BJ (cell line): ENCODE measurements around the gene TMEM176A. TPM values are rescaled to one million over a fixed set of nuclear protein-coding genes. Genes with fewer than 3 reads are reported as not detected.

Source experiments
- CTCF ChIA-PET: fragments of 350-600 bp; formaldehyde crosslinking; extraction: SDS; loops from one replicate; lab custom pipeline; 2021; ENCODE audit warnings: antibody characterized with exemption, inconsistent platforms; lab: Yijun Ruan, JAX
- POLR2A ChIA-PET: fragments of 300-600 bp; sonication (Branson Sonifier 250); formaldehyde crosslinking; extraction: SDS; loops from one replicate; lab custom pipeline; 2021; ENCODE audit warnings: antibody characterized with exemption; lab: Charles Lee
- DNase-seq: peaks from one replicate; pipeline ENCODE4 v3.0.0-alpha.2; 2011; ENCODE audit warnings: low read depth
- H3K27me3 ChIP-seq: 2 replicates; pipeline ENCODE4 v1.6.0; 2011; ENCODE audit warnings: low read length; ENCODE audit not compliant: control insufficient read depth, insufficient read depth
- H3K36me3 ChIP-seq: 2 replicates; pipeline ENCODE4 v1.5.1; 2011; ENCODE audit warnings: low read length; ENCODE audit not compliant: control insufficient read depth, insufficient read depth
- H3K4me3 ChIP-seq: 2 replicates; pipeline ENCODE4 v1.5.1; 2011; ENCODE audit warnings: low read depth, mild to moderate bottlenecking, control low read depth, low read length
- polyA plus RNA-seq: library from polyadenylated mRNA; depleted of rRNA; stranded (reverse); fragments of >200 nt; gene quantifications from 2 replicates; pipeline ENCODE4 v1.2.3, GENCODE V29; 2011
- TF ChIP-seq, protein P1 (sequence below): IDR thresholded peaks from 2 replicates; pipeline ENCODE4 v1.5.1; 2011; ENCODE audit warnings: low read depth, mild to moderate bottlenecking, control low read depth, inconsistent platforms, low read length, moderate library complexity; ENCODE audit not compliant: insufficient read depth

The TMEM176A gene
- polyA plus RNA-seq, 1 experiment: not detected

GRCh38 chr7:150835702-150836280, 35.2 kb downstream of the TMEM176A start:
- POLR2A ChIA-PET: no interaction called here
- TF ChIP-seq, protein P1, sequence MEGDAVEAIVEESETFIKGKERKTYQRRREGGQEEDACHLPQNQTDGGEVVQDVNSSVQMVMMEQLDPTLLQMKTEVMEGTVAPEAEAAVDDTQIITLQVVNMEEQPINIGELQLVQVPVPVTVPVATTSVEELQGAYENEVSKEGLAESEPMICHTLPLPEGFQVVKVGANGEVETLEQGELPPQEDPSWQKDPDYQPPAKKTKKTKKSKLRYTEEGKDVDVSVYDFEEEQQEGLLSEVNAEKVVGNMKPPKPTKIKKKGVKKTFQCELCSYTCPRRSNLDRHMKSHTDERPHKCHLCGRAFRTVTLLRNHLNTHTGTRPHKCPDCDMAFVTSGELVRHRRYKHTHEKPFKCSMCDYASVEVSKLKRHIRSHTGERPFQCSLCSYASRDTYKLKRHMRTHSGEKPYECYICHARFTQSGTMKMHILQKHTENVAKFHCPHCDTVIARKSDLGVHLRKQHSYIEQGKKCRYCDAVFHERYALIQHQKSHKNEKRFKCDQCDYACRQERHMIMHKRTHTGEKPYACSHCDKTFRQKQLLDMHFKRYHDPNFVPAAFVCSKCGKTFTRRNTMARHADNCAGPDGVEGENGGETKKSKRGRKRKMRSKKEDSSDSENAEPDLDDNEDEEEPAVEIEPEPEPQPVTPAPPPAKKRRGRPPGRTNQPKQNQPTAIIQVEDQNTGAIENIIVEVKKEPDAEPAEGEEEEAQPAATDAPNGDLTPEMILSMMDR: no peak
- Histone ChIP-seq H3K36me3 (no peaks in the 10 kb centered on the region), H3K27me3 (no peaks in the 10 kb centered on the region), H3K4me3 (no peak overlapping the region)
- CTCF ChIA-PET: no interaction called here
- no peak for DNase-seq

GRCh38 chr7:150838965-150839650, 38.5 kb downstream of the TMEM176A start:
- TF ChIP-seq, protein P1: no peak
- Histone ChIP-seq H3K4me3 (no peak overlapping the region), H3K27me3 (no peaks in the 10 kb centered on the region), H3K36me3 (no peaks in the 10 kb centered on the region)
- ChIA-PET CTCF (interaction anchor here (0.9 kb wide), 1 partner anchor 39 kb away, joined by 3 read pairs; no protein-coding TSS in a partner anchor), POLR2A (no interaction called here)
- DNase-seq: no peak

DNA sequence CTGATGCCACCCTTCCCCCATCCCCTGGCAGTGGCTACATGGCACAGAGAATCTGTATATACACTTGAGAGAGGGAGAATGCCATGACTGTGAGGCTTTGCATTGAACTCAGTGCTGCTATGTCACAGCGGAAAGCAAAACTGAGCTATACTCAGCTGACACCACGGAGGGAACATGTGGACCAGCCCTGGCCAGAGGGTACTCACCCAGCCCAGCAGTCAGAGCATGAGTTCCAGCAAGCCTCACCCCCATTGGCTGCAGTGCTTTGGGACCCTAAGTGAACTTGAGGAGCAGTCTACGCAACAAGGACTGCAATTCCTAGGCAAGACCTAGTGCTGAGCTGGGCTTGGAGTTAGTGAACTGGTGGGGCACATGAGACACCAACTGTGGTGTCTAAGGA, 41.4 kb downstream of the TMEM176A start:
- ChIA-PET POLR2A (no interaction called here), CTCF (no interaction called here)
- Histone ChIP-seq H3K4me3 (no peak overlapping the region), H3K36me3 (no peaks in the 10 kb centered on the region), H3K27me3 (no peaks in the 10 kb centered on the region)
- DNase-seq: no peak
- TF ChIP-seq, protein P1: no peak

- Histone ChIP-seq H3K27me3 (no peaks in the 10 kb centered on the region), H3K36me3 (no peaks in the 10 kb centered on the region), H3K4me3 (no peak overlapping the region)
- CTCF ChIA-PET: no interaction called here
- TF ChIP-seq, protein P1: no peak
- POLR2A ChIA-PET: no interaction called here
- no peak for DNase-seq
These were observed 42.1 kb downstream of the TMEM176A start for GRCh38 chr7:150842716-150843115.

DNA sequence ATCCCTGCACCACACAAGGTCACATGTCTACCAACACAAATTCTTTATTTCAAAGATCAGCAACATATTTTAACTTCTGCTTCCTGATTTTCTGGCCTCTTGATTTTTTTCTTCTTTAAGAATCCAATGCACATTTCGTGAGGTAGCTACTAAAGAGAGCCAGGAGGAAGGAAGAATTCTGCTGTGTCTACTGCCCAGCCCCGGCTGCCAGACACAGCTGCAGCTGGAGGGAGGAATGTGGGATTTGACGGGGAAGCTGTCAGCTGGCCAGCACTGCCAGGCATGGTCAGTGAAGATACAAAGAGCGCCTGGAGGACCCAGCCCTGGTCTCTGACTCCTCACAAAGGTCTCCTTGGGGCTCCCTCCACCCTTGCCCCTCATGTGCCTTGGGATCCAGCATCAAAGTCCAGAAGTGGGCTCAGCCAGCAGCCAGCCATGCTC, 44.9 kb downstream of the TMEM176A start:
- Histone ChIP-seq H3K4me3 (no peak overlapping the region), H3K27me3 (no peaks in the 10 kb centered on the region; the same call in 1 of the 2 replicates), H3K36me3 (no peaks in the 10 kb centered on the region)
- CTCF ChIA-PET: no interaction called here
- TF ChIP-seq, protein P1: no peak
- POLR2A ChIA-PET: no interaction called here
- no peak for DNase-seq
